Lung (tissue), 12 donors: ENCODE measurements around the gene EHMT2. TPM values are rescaled to one million over a fixed set of nuclear protein-coding genes. Genes with fewer than 3 reads are reported as not detected.
"Not testable (repeated sequence)": the region's sequence is repeated elsewhere in the genome, so short reads cannot be mapped to it uniquely, and the experiment has no call there.

Experiments
- ATAC-seq: fragments of 200-7000 bp; cut with Tn5 transposase; one replicate; pipeline ENCODE4 v1.9.1; 2020; ENCODE audit warnings: moderate number of reproducible peaks; ENCODE audit not compliant: insufficient read depth, low FRiP score
- DNase-seq, 3 donors: peaks; one replicate each; pipeline ENCODE4 v3.0.0-alpha.2; 2013 to 2017
- H3K27ac ChIP-seq, 2 donors: one replicate each; pipeline ENCODE4 v1.5.1; 2013; ENCODE audit warnings: mild to moderate bottlenecking in 2 of 2, moderate library complexity in 2 of 2, control low read depth in 1 of 2, inconsistent platforms in 1 of 2, low read depth in 1 of 2, low read length in 1 of 2
- H3K27me3 ChIP-seq, 3 donors: one replicate each; pipeline ENCODE4 v1.5.1; 2013; ENCODE audit warnings: low read length in 2 of 3; ENCODE audit not compliant: control insufficient read depth in 3 of 3, insufficient read depth in 3 of 3
- H3K36me3 ChIP-seq, 4 donors: one replicate each; pipeline ENCODE4 v1.5.1; 2013; ENCODE audit warnings: low read length in 4 of 4, mild to moderate bottlenecking in 1 of 4, moderate library complexity in 1 of 4; ENCODE audit not compliant: control insufficient read depth in 4 of 4, insufficient read depth in 4 of 4
- H3K4me1 ChIP-seq, 5 donors: one replicate each; pipeline ENCODE4 v1.5.1; 2013; ENCODE audit warnings: low read length in 5 of 5, mild to moderate bottlenecking in 2 of 5, moderate library complexity in 1 of 5; ENCODE audit not compliant: control insufficient read depth in 5 of 5, insufficient read depth in 5 of 5
- H3K4me3 ChIP-seq: one replicate; pipeline ENCODE4 v1.5.1; 2013; ENCODE audit warnings: mild to moderate bottlenecking, control low read depth, moderate library complexity
- H3K9ac ChIP-seq, 2 donors: one replicate each; pipeline ENCODE4 v1.5.1; 2013; ENCODE audit warnings: low read length in 2 of 2, control low read depth in 1 of 2; ENCODE audit not compliant: insufficient read depth in 1 of 2
- H3K9me3 ChIP-seq, 4 donors: one replicate each; pipeline ENCODE4 v1.5.1; 2013; ENCODE audit warnings: low read length in 3 of 4, mild to moderate bottlenecking in 1 of 4, moderate library complexity in 1 of 4; ENCODE audit not compliant: control insufficient read depth in 4 of 4, insufficient read depth in 3 of 4
- CTCF ChIP-seq: IDR thresholded peaks from 2 replicates; pipeline ENCODE4 v1.5.1; 2012; ENCODE audit warnings: mild to moderate bottlenecking; ENCODE audit errors: control extremely low read depth, extremely low read depth
- WGBS, 2 donors: extraction: QIAGEN DNeasy Blood & Tissue Kit; methylation state at CpG; one replicate each; pipeline ENCODE4 v1.1.7; 2013; 5-methylcytosine and 5-hydroxymethylcytosine counted together
- polyA plus RNA-seq, 2 donors: library from polyadenylated mRNA; stranded (reverse); fragments of 200-250 nt; gene quantifications; one replicate each; pipeline ENCODE4 v1.2.1, GENCODE V29; 2013
- total RNA-seq, 2 donors: library from RNA; depleted of rRNA in 1 of 2; stranded (reverse); fragments of >200 nt in 1 of 2; gene quantifications; one replicate each; pipeline ENCODE4 v1.2.1, GENCODE V29; 2014 to 2021
- donor health status: control.
- donor health status: control.
- donor health status: Bipolar disorder and iron deficiency.
- donor health status: healthy.
- donor health status: DM: yes; HTN: yes; CAD: no.

EHMT2 gene
- total and polyA plus RNA-seq, 4 donors, result 21.2 to 43.4 (median 34.8) TPM

- H3K27ac ChIP-seq, result no peak overlapping the region
- TF ChIP-seq CTCF, result no peak
- DNase-seq, result no peak
- no peaks in the 10 kb centered on the region for H3K36me3 ChIP-seq
- H3K9me3 ChIP-seq, result no peaks in the 10 kb centered on the region
- no peak overlapping the region for H3K4me3 ChIP-seq
- no peaks in the 10 kb centered on the region for H3K27me3 ChIP-seq
- no peak for ATAC-seq
- H3K9ac ChIP-seq, result no peak overlapping the region
- peaks cover 0 to 1% (median 0%) of the 10 kb centered on the region in 5 donors for H3K4me1 ChIP-seq
These were observed 17.9 kb upstream of the EHMT2 start for GRCh38 chr6:31915351-31915750.

- no peak overlapping the region for H3K9ac ChIP-seq
- no peak for ATAC-seq
- peaks cover 0 to 3% (median 0%) of the 10 kb centered on the region in 5 donors for H3K4me1 ChIP-seq
- WGBS, 2 donors, result 82 to 88% methylated on average over 11 of the region's 11 CpGs
- no peak overlapping the region for H3K27ac ChIP-seq
- H3K27me3 ChIP-seq, result no peaks in the 10 kb centered on the region
- H3K4me3 ChIP-seq, result no peak overlapping the region
- DNase-seq, result no peak
- no peaks in the 10 kb centered on the region for H3K9me3 ChIP-seq
- no peak for TF ChIP-seq CTCF
- H3K36me3 ChIP-seq, result no peaks in the 10 kb centered on the region
These were observed 14.5 kb upstream of the EHMT2 start for GRCh38 chr6:31911826-31912585.

GRCh38 chr6:31909298-31909697 lies 11.8 kb upstream of the EHMT2 start:
- DNase-seq, H3K27me3 ChIP-seq, ATAC-seq, H3K9ac ChIP-seq, H3K36me3 ChIP-seq, H3K4me1 ChIP-seq, H3K27ac ChIP-seq, H3K9me3 ChIP-seq, H3K4me3 ChIP-seq: not testable (repeated sequence)
- 82 to 88% methylated on average over 7 of the region's 7 CpGs for WGBS, 2 donors

GRCh38 chr6:31908791-31909190 lies 11.3 kb upstream of the EHMT2 start:
- peaks cover 0 to 10% (median 0%) of the 10 kb centered on the region in 5 donors for H3K4me1 ChIP-seq
- H3K27me3 ChIP-seq, result peaks cover 0 to 3% (median 3%) of the 10 kb centered on the region in 3 donors
- DNase-seq (peak in 1 of 3 donors; percentile 31), ATAC-seq (no peak)
- no peak for TF ChIP-seq CTCF
- H3K9ac ChIP-seq, result no peak overlapping the region
- H3K9me3 ChIP-seq, result no peaks in the 10 kb centered on the region
- H3K36me3 ChIP-seq, result no peaks in the 10 kb centered on the region
- H3K4me3 ChIP-seq, result no peak overlapping the region
- H3K27ac ChIP-seq, result no peak overlapping the region
- WGBS, 2 donors, result 40 to 67% methylated on average over 4 of the region's 4 CpGs

GRCh38 chr6:31908255-31908654 lies 10.8 kb upstream of the EHMT2 start:
- not testable (repeated sequence) for H3K9ac ChIP-seq, H3K27me3 ChIP-seq, H3K4me3 ChIP-seq, DNase-seq, H3K4me1 ChIP-seq, H3K9me3 ChIP-seq, ATAC-seq, H3K36me3 ChIP-seq, H3K27ac ChIP-seq
- WGBS, 2 donors, result 87 to 93% methylated on average over 5 of the region's 5 CpGs
